ENCODE measurements around the gene ALKBH5. TPM values are rescaled to one million over a fixed set of nuclear protein-coding genes. Genes with fewer than 3 reads are reported as not detected.

ALKBH5 gene
- total RNA-seq, 6 experiments from 2014 or later = 57.5 to 71.8 (median 66.1) TPM

Other genes starting within 250 kb of the ALKBH5 start
- gene TOM1L2, start 211.4 kb upstream of the ALKBH5 start, total RNA-seq = 10 to 100 TPM; 13.5 to 21.2 (median 16.0) TPM
- under 1 TPM; 0.25 to 0.98 (median 0.72) TPM for gene DRC3, start 211.0 kb upstream of the ALKBH5 start, total RNA-seq
- 10 to 100 TPM; 17.2 to 21.0 (median 19.2) TPM for gene ATPAF2, start 144.7 kb upstream of the ALKBH5 start, total RNA-seq
- gene GID4, start 144.4 kb upstream of the ALKBH5 start, total RNA-seq = 1 to 10 TPM; 4.8 to 6.1 (median 5.3) TPM
- gene DRG2, start 95.9 kb upstream of the ALKBH5 start, total RNA-seq = 10 to 100 TPM; 10.4 to 28.8 (median 17.3) TPM
- gene MYO15A, start 75.1 kb upstream of the ALKBH5 start, total RNA-seq = 1 to 10 TPM in 4 of 6 experiments, under 1 TPM in 2; 0.19 to 6.2 (median 1.5) TPM
- gene LLGL1, start 41.8 kb downstream of the ALKBH5 start, total RNA-seq = 1 to 10 TPM; 2.0 to 8.6 (median 2.8) TPM
- gene FLII, start 74.9 kb downstream of the ALKBH5 start, total RNA-seq = 100 to 1,000 TPM in 4 of 6 experiments, 10 to 100 TPM in 2; 89.0 to 171 (median 116) TPM
- 10 to 100 TPM in 1 of 6 experiments, 1 to 10 TPM in 5; 5.9 to 10.6 (median 7.1) TPM for gene MIEF2, start 76.8 kb downstream of the ALKBH5 start, total RNA-seq
- 10 to 100 TPM; 13.7 to 29.9 (median 20.7) TPM for gene TOP3A, start 131.2 kb downstream of the ALKBH5 start, total RNA-seq
- gene SMCR8, start 131.5 kb downstream of the ALKBH5 start, total RNA-seq = 1 to 10 TPM; 4.2 to 7.9 (median 6.4) TPM
- gene SHMT1, start 179.7 kb downstream of the ALKBH5 start, total RNA-seq = 100 to 1,000 TPM; 208 to 457 (median 284) TPM
- gene EVPLL, start 193.9 kb downstream of the ALKBH5 start, total RNA-seq = 1 to 10 TPM in 3 of 6 experiments, under 1 TPM in 3; 0.46 to 1.6 (median 1.0) TPM